ENCODE results near the gene SHISA4.
"Not testable (repeated sequence)": the region's sequence is repeated elsewhere in the genome, so short reads cannot be mapped to it uniquely, and the experiment has no call there.

Gene SHISA4

GRCh38 chr1:201933840-201934430, 45.2 kb downstream of the SHISA4 start:
- no peak for DNase-seq

- DNase-seq = no peak
Measured at GRCh38 chr1:201937624-201938213, 49.0 kb downstream of the SHISA4 start.

- DNase-seq = no peak
Measured at GRCh38 chr1:201938440-201939035, 49.8 kb downstream of the SHISA4 start.

GRCh38 chr1:201939148-201939547, 50.5 kb downstream of the SHISA4 start:
- DNase-seq = no peak

GRCh38 chr1:201939574-201939973, 50.9 kb downstream of the SHISA4 start:
- DNase-seq = no peak

GRCh38 chr1:201940316-201940715, 51.6 kb downstream of the SHISA4 start:
- not testable (repeated sequence) for DNase-seq

- no peak for DNase-seq
Measured at GRCh38 chr1:201941420-201942128, 52.9 kb downstream of the SHISA4 start.

GRCh38 chr1:201942129-201942495, 53.4 kb downstream of the SHISA4 start:
- no peak for DNase-seq

Data from T1000 (cell line).